PFSK-1 (cell line): ENCODE results near the gene CD247.

Source experiments
- FOXP2 ChIP-seq: optimal IDR thresholded peaks from 2 replicates; pipeline ENCODE3; 2011; ENCODE audit warnings: borderline replicate concordance, control low read depth, inconsistent platforms; ENCODE audit not compliant: insufficient read depth; ENCODE audit errors: extremely low read length, extremely low read depth
- POLR2AphosphoS5 ChIP-seq: IDR thresholded peaks from 2 replicates; pipeline ENCODE4 v1.6.1; 2012; ENCODE audit warnings: low read depth, mild to moderate bottlenecking, control low read depth, low read length, moderate library complexity
- SIN3A ChIP-seq: IDR thresholded peaks from 2 replicates; pipeline ENCODE4 v1.6.1; 2012; ENCODE audit warnings: mild to moderate bottlenecking, low read length, moderate library complexity, borderline replicate concordance; ENCODE audit not compliant: insufficient read depth
- TAF1 ChIP-seq: IDR thresholded peaks from 2 replicates; pipeline ENCODE4 v1.6.1; 2012; ENCODE audit warnings: low read length, control low read depth, borderline replicate concordance; ENCODE audit not compliant: insufficient read depth
- TF ChIP-seq, protein P1 (sequence below), 2 experiments: IDR thresholded peaks; 2 replicates each; pipeline versions ENCODE4 v1.6.1 to v1.8.0; 2011 to 2012; ENCODE audit warnings: low read depth in 2 of 2, low read length in 2 of 2, control low read depth in 1 of 2, inconsistent platforms in 1 of 2, mild to moderate bottlenecking in 1 of 2, moderate library complexity in 1 of 2; ENCODE audit not compliant: insufficient read depth in 1 of 2

DNA sequence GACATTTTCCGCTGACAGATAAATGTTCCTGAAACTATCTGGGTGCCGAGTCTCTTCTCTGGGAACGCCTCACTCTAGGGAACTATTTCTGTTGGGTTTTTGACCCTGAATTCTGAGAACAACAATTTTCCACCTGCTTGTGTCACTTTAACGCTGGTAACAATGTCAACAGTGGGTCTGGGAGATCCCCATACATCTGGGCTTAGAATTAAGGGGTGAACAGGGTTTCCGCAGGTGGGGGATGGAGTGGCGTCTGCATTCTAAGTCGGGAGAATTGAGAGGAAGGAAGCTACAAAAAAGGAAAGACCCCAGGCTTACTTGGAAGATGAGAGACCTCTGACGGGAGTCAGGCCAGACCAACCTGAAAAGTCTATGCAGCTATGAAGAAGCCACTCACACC lies 8.7 kb downstream of the CD247 start:
- TF ChIP-seq POLR2AphosphoS5 (no peak), TAF1 (no peak), SIN3A (no peak), FOXP2 (no peak)
- TF ChIP-seq, protein P1, sequence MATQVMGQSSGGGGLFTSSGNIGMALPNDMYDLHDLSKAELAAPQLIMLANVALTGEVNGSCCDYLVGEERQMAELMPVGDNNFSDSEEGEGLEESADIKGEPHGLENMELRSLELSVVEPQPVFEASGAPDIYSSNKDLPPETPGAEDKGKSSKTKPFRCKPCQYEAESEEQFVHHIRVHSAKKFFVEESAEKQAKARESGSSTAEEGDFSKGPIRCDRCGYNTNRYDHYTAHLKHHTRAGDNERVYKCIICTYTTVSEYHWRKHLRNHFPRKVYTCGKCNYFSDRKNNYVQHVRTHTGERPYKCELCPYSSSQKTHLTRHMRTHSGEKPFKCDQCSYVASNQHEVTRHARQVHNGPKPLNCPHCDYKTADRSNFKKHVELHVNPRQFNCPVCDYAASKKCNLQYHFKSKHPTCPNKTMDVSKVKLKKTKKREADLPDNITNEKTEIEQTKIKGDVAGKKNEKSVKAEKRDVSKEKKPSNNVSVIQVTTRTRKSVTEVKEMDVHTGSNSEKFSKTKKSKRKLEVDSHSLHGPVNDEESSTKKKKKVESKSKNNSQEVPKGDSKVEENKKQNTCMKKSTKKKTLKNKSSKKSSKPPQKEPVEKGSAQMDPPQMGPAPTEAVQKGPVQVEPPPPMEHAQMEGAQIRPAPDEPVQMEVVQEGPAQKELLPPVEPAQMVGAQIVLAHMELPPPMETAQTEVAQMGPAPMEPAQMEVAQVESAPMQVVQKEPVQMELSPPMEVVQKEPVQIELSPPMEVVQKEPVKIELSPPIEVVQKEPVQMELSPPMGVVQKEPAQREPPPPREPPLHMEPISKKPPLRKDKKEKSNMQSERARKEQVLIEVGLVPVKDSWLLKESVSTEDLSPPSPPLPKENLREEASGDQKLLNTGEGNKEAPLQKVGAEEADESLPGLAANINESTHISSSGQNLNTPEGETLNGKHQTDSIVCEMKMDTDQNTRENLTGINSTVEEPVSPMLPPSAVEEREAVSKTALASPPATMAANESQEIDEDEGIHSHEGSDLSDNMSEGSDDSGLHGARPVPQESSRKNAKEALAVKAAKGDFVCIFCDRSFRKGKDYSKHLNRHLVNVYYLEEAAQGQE (IDR thresholded peaks at IDR 0.05; ENCODE audit: insufficient read depth in 1 of 2, low read depth in 2 of 2, low read length in 2 of 2), result no peak
